Superior temporal gyrus (tissue), 1 donor: ENCODE results near the gene IRF2.
"Not testable (repeated sequence)": the region's sequence is repeated elsewhere in the genome, so short reads cannot be mapped to it uniquely, and the experiment has no call there.

Experiments
- DNase-seq: peaks from one replicate; pipeline ENCODE4 v3.0.0-alpha.2; 2016; ENCODE audit errors: extremely low spot score

IRF2 gene

GRCh38 chr4:184347251-184348239, 126.8 kb downstream of the IRF2 start:
- no peak for DNase-seq

- DNase-seq = no peak
Observed at GRCh38 chr4:184346682-184347081, 127.7 kb downstream of the IRF2 start.

GRCh38 chr4:184346273-184346672, 128.1 kb downstream of the IRF2 start:
- DNase-seq = not testable (repeated sequence)

- no peak for DNase-seq
Observed at GRCh38 chr4:184345573-184345922, 128.8 kb downstream of the IRF2 start.

- no peak for DNase-seq
Observed at GRCh38 chr4:184344899-184345572, 129.3 kb downstream of the IRF2 start.

GRCh38 chr4:184344435-184344834, 129.9 kb downstream of the IRF2 start:
- DNase-seq = no peak

- peak; percentile 92 for DNase-seq
Observed at GRCh38 chr4:184343502-184344177, 130.7 kb downstream of the IRF2 start.

GRCh38 chr4:184342857-184343237, 131.5 kb downstream of the IRF2 start:
- not testable (repeated sequence) for DNase-seq

- no peak for DNase-seq
Observed at GRCh38 chr4:184342167-184342856, 132.0 kb downstream of the IRF2 start.

- DNase-seq = not testable (repeated sequence)
Observed at GRCh38 chr4:184339398-184340193, 134.8 kb downstream of the IRF2 start.

GRCh38 chr4:184337907-184338306, 136.4 kb downstream of the IRF2 start:
- DNase-seq = no peak
